Measurements from ENCODE around the gene ATP2A3.

- TF ChIP-seq CTCF (IDR thresholded peaks at IDR 0.05) (no peak), POLR2A (IDR thresholded peaks at IDR 0.05) (no peak)
Observed at GRCh38 chr17:3903051-3903825, 61.0 kb downstream of the ATP2A3 start.
